GM12878 (cell line): ENCODE data around the gene ANTXR1. TPM values are rescaled to one million over a fixed set of nuclear protein-coding genes. Genes with fewer than 3 reads are reported as not detected.

Experiments
- ATAC-seq: fragments of 200-7000 bp; cut with Tn5 transposase; 3 replicates; pipeline ENCODE4 v1.9.1; 2020; ENCODE audit warnings: mild to moderate bottlenecking, moderate library complexity
- BruUV-seq: library from RNA; stranded (reverse); fragments of 400-500 nt; replicated peaks from 2 replicates; lab custom pipeline; 2021; lab: Mats Ljungman, UMichigan
- CTCF ChIA-PET: fragments of 300-600 bp; sonication (Branson Sonifier 250); formaldehyde crosslinking; extraction: SDS; loops from one replicate; lab custom pipeline; 2021; ENCODE audit warnings: inconsistent platforms; lab: Yijun Ruan, JAX
- POLR2A ChIA-PET: fragments of 350-600 bp; formaldehyde crosslinking; extraction: SDS; loops from one replicate; lab custom pipeline; 2021; ENCODE audit warnings: inconsistent platforms; lab: Charles Lee
- RAD21 ChIA-PET: fragments of 300-600 bp; sonication (Branson Sonifier 250); formaldehyde crosslinking; loops from one replicate; lab custom pipeline; 2023; ENCODE audit warnings: antibody characterized with exemption; ENCODE audit not compliant: unreplicated experiment; lab: Charles Lee
- SMC1A ChIA-PET: fragments of 300-600 bp; sonication (Branson Sonifier 250); formaldehyde crosslinking; loops from one replicate; lab custom pipeline; 2023; ENCODE audit not compliant: unreplicated experiment, uncharacterized antibody; lab: Charles Lee
- DNase-seq: peaks from one replicate; pipeline ENCODE4 v3.0.0-alpha.2; 2011; ENCODE audit warnings: low read depth, low spot score
- FAIRE-seq: peaks from 3 replicates; lab custom pipeline; 2011; peaks lifted over from hg19 to GRCh38; lab: Jason Lieb, UNC
- H2AFZ ChIP-seq: 2 replicates; pipeline ENCODE4 v1.6.0; 2011; ENCODE audit warnings: low read depth, low read length, control low read depth; ENCODE audit not compliant: control insufficient read depth
- H3K27ac ChIP-seq: 2 replicates; pipeline ENCODE4 v1.5.1; 2011; ENCODE audit warnings: control low read depth; ENCODE audit not compliant: control insufficient read depth, insufficient read depth
- H3K27me3 ChIP-seq, 2 experiments: replicated peaks in 1 of 2; 2 replicates each; pipeline versions ENCODE4 v1.6.0 to v1.6.1; 2011; ENCODE audit warnings: low read length in 1 of 2; ENCODE audit not compliant: control insufficient read depth in 2 of 2, insufficient read depth in 2 of 2
- H3K36me3 ChIP-seq, 2 experiments: 2 replicates each; pipeline ENCODE4 v1.5.1; 2011; ENCODE audit warnings: low read length in 1 of 2; ENCODE audit not compliant: control insufficient read depth in 2 of 2, insufficient read depth in 2 of 2
- H3K4me1 ChIP-seq: 2 replicates; pipeline ENCODE4 v1.6.1; 2011; ENCODE audit warnings: mild to moderate bottlenecking, low read length, moderate library complexity, mixed read lengths; ENCODE audit not compliant: control insufficient read depth, insufficient read depth
- H3K4me2 ChIP-seq: 2 replicates; pipeline ENCODE4 v1.6.0; 2011; ENCODE audit warnings: control low read depth; ENCODE audit not compliant: control insufficient read depth, insufficient read depth
- H3K4me3 ChIP-seq: fragments of 200-600 bp; sonication (generic); 2 replicates; pipeline ENCODE4 v1.5.1; 2016
- H3K79me2 ChIP-seq: 2 replicates; pipeline ENCODE4 v1.6.0; 2011; ENCODE audit warnings: low read length; ENCODE audit not compliant: control insufficient read depth, insufficient read depth
- H3K9ac ChIP-seq: 2 replicates; pipeline ENCODE4 v1.8.0; 2011; ENCODE audit warnings: low read length, control low read depth, mixed read lengths; ENCODE audit not compliant: control insufficient read depth, insufficient read depth
- H3K9me3 ChIP-seq: replicated peaks from 3 replicates; pipeline ENCODE4 v1.5.1; 2011; ENCODE audit warnings: mild to moderate bottlenecking, low read length; ENCODE audit not compliant: control insufficient read depth, insufficient read depth
- H4K20me1 ChIP-seq: 2 replicates; pipeline ENCODE4 v1.6.0; 2011; ENCODE audit not compliant: control insufficient read depth, insufficient read depth
- CBFB ChIP-seq: IDR thresholded peaks from 2 replicates; pipeline ENCODE4 v1.6.1; 2016; ENCODE audit warnings: antibody characterized with exemption, low read depth
- CREM ChIP-seq: IDR thresholded peaks from 2 replicates; pipeline ENCODE4 v1.6.1; 2014; ENCODE audit warnings: antibody characterized with exemption, low read depth
- DPF2 ChIP-seq: fragments of 450-650 bp; IDR thresholded peaks from 2 replicates; pipeline ENCODE4 v1.6.1; 2017; ENCODE audit warnings: mild to moderate bottlenecking
- HCFC1 ChIP-seq: fragments of 150-350 bp; IDR thresholded peaks from 2 replicates; pipeline ENCODE4 v1.6.1; 2014; ENCODE audit warnings: low read length
- IKZF1 ChIP-seq: fragments of 450-650 bp; conservative IDR thresholded peaks from 2 replicates; pipeline ENCODE4 v1.6.1; 2017; ENCODE audit warnings: antibody characterized with exemption, mild to moderate bottlenecking
- IKZF2 ChIP-seq, 2 experiments: fragments of 450-650 bp; IDR thresholded peaks; 2 replicates each; pipeline ENCODE4 v1.6.1; 2017; ENCODE audit warnings: mild to moderate bottlenecking in 2 of 2, moderate library complexity in 2 of 2
- KDM1A ChIP-seq: fragments of 200-600 bp; sonication (generic); IDR thresholded peaks from 2 replicates; pipeline ENCODE4 v1.6.1; 2016; ENCODE audit warnings: borderline replicate concordance
- MXI1 ChIP-seq: fragments of 150-350 bp; IDR thresholded peaks from 2 replicates; pipeline ENCODE4 v1.6.1; 2011; ENCODE audit warnings: low read depth, mild to moderate bottlenecking, inconsistent platforms, low read length, improper control_type of control experiment
- PML ChIP-seq: IDR thresholded peaks from 2 replicates; pipeline ENCODE4 v1.6.1; 2012; ENCODE audit warnings: low read length, inconsistent platforms
- POLR2A ChIP-seq: IDR thresholded peaks from 2 replicates; pipeline ENCODE4 v1.6.1; 2011; ENCODE audit warnings: low read depth, mild to moderate bottlenecking, low read length
- POU2F2 ChIP-seq: IDR thresholded peaks from 3 replicates; pipeline ENCODE4 v1.6.1; 2011; ENCODE audit warnings: low read depth, mild to moderate bottlenecking, low read length, borderline replicate concordance
- SIX5 ChIP-seq: IDR thresholded peaks from 2 replicates; pipeline ENCODE4 v1.6.1; 2011; ENCODE audit warnings: mild to moderate bottlenecking, low read depth, low read length, moderate library complexity; ENCODE audit not compliant: severe bottlenecking
- SMARCA5 ChIP-seq: fragments of 450-650 bp; IDR thresholded peaks from 2 replicates; pipeline ENCODE4 v1.6.1; 2017; ENCODE audit warnings: mild to moderate bottlenecking
- ZNF24 ChIP-seq: fragments of 450-650 bp; IDR thresholded peaks from 2 replicates; pipeline ENCODE4 v1.6.1; 2017; ENCODE audit warnings: antibody characterized with exemption, mild to moderate bottlenecking
- WGBS: methylation state at CpG from one replicate; pipeline ENCODE4 v1.1.6; 2016; ENCODE audit warnings: low lambda C conversion rate; ENCODE audit not compliant: insufficient replicate concordance, insufficient coverage; ENCODE audit errors: missing lambda C conversion rate; 5-methylcytosine and 5-hydroxymethylcytosine counted together
- in situ Hi-C: fragments of 300-500 bp; cut with MboI; formaldehyde crosslinking; loops from 9 replicates; pipeline ENCODE4 v1.14.3; 2018; ENCODE audit warnings: mixed read lengths
- intact Hi-C: fragments of 100-400 bp; cut with micrococcal nuclease; formaldehyde crosslinking; loops from one replicate; pipeline ENCODE4 v1.14.2; 2022; ENCODE audit not compliant: unreplicated experiment
- polyA plus RNA-seq, 11 experiments: library from polyadenylated mRNA; depleted of rRNA in 4 of 11; unstranded in 6 of 11; stranded (reverse) in 5 of 11; fragments of >200 nt; fragmentation: Nextera tagmentation in 4 of 11; fragmentation: Illumina TruSeq in 1 of 11; extraction: Ambion mirVana in 4 of 11; extraction: Trizol in 1 of 11; gene quantifications; 1 replicate in 1 of 11; 2 replicates in 10 of 11; pipeline versions ENCODE4 v1.2.1 to v1.2.3, GENCODE V29; 2011 to 2016; ENCODE audit warnings: inconsistent platforms in 2 of 11, missing spikeins in 2 of 11, low read depth in 1 of 11
- total RNA-seq, 4 experiments: library from RNA; depleted of rRNA in 3 of 4; stranded (reverse); fragments of >200 nt in 3 of 4; fragmentation: Illumina TruSeq in 1 of 4; extraction: Trizol in 1 of 4; gene quantifications; 2 replicates each; pipeline versions ENCODE4 v1.2.1 to v1.2.3, GENCODE V29; 2013 to 2021
- TF ChIP-seq, protein P1 (sequence below): IDR thresholded peaks from 2 replicates; pipeline ENCODE4 v1.6.1; 2012; ENCODE audit warnings: low read depth, low read length, improper control_type of control experiment
- TF ChIP-seq, protein P2 (sequence below): IDR thresholded peaks from 2 replicates; pipeline ENCODE4 v1.6.1; 2011; ENCODE audit warnings: low read depth, low read length, improper control_type of control experiment, borderline replicate concordance
- TF ChIP-seq, protein P3 (sequence below): fragments of 450-650 bp; IDR thresholded peaks from 2 replicates; pipeline ENCODE4 v1.6.1; 2016; ENCODE audit warnings: mild to moderate bottlenecking

ANTXR1 gene
- total and polyA plus RNA-seq, 10 of the 15 experiments (the other 5 are each of a cell fraction or from before 2014, with no cell fraction given), result 0.09 to 0.26 TPM; not detected in 8

DNA sequence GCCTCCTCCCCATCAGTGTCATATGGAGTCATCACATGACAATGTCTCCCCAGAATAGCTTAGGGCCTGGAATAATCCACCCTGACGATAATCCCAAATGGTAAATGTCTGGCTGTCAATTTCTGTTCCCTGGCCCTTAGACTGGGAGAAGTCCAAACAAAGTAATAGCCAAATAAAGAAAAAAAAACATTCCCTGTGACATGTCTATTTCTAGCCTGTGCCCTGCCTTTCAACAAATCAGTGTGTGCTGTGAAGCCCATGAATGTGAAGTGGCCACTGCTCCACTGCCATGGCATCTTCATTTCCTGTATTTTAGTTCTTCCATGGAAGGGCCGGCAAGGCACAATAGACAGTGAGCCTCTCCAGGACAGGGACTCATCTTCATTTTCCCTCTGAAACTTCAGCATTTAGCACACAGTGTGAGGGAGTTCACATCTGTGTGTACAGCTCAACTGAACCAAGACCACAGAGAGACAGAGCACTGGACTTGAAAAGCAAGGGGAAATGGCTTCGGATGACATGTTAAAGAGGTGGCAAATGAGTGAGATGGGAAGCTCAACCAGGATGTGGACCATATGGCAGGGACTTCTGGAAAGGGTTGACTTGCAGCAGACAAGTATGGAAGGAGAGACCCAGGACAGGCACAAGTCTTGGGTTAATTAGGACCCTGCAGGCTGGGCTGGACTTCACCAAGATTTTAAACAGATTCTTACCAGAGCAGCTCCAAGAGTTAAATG lies 140.0 kb downstream of the ANTXR1 start:
- H3K4me1 ChIP-seq, result no peaks in the 10 kb centered on the region
- H2AFZ ChIP-seq, result no peak overlapping the region
- H3K27me3 ChIP-seq, result peaks cover 0 to 4% of the 10 kb centered on the region in 2 experiments; a peak in 2 of 4 replicates
- H3K79me2 ChIP-seq, result no peaks in the 10 kb centered on the region
- no peak overlapping the region for H3K4me2 ChIP-seq
- no peak overlapping the region for H3K27ac ChIP-seq
- in situ Hi-C loops, result no loop called here
- no peak for ATAC-seq
- DNase-seq, result no peak
- no peak overlapping the region for H3K9ac ChIP-seq
- H3K4me3 ChIP-seq, result no peak overlapping the region
- ChIA-PET POLR2A (no interaction called here), SMC1A (no interaction called here), RAD21 (no interaction called here), CTCF (no interaction called here)
- TF ChIP-seq POLR2A, result no peak
- TF ChIP-seq, protein P1, sequence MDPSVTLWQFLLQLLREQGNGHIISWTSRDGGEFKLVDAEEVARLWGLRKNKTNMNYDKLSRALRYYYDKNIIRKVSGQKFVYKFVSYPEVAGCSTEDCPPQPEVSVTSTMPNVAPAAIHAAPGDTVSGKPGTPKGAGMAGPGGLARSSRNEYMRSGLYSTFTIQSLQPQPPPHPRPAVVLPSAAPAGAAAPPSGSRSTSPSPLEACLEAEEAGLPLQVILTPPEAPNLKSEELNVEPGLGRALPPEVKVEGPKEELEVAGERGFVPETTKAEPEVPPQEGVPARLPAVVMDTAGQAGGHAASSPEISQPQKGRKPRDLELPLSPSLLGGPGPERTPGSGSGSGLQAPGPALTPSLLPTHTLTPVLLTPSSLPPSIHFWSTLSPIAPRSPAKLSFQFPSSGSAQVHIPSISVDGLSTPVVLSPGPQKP, result no peak
- TF ChIP-seq, protein P2, sequence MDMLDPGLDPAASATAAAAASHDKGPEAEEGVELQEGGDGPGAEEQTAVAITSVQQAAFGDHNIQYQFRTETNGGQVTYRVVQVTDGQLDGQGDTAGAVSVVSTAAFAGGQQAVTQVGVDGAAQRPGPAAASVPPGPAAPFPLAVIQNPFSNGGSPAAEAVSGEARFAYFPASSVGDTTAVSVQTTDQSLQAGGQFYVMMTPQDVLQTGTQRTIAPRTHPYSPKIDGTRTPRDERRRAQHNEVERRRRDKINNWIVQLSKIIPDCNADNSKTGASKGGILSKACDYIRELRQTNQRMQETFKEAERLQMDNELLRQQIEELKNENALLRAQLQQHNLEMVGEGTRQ, result no peak
- no peaks in the 10 kb centered on the region for H3K36me3 ChIP-seq
- H4K20me1 ChIP-seq, result no peaks in the 10 kb centered on the region
- no peak for FAIRE-seq
- intact Hi-C loops, result no loop called here
- 26% methylated on average over 3 of the region's 3 CpGs for whole genome bisulfite sequencing
- no TSS peak for BruUV-seq
- no peaks in the 10 kb centered on the region for H3K9me3 ChIP-seq

DNA sequence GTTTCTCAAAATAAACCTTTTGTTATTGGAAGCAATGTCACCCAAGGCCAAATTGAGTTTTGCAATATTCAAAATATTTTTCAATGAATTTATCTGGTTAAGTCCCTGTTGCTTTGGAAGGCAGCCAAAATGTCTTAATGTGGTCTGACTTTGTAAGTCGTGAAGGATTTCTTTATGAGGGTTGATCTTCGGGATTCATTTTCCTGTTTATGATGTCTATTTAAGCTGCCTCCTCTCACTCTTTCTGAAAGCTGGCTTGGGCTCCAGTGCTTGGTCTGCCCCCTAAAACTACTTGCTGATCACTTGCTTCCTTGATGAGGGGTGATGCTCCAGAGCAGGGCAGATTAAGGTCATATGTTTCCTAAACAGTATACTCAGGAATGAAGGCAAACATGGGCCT lies 141.1 kb downstream of the ANTXR1 start:
- intact Hi-C loops, result no loop called here
- Histone ChIP-seq H3K4me1 (no peaks in the 10 kb centered on the region), H3K27me3 (peaks cover 0 to 2% of the 10 kb centered on the region in 2 experiments; a peak in 1 of 4 replicates), H3K79me2 (no peaks in the 10 kb centered on the region), H3K4me3 (no peak overlapping the region), H3K27ac (no peak overlapping the region), H2AFZ (no peak overlapping the region), H3K4me2 (no peak overlapping the region), H3K9ac (no peak overlapping the region), H3K9me3 (no peaks in the 10 kb centered on the region), H3K36me3 (no peaks in the 10 kb centered on the region), H4K20me1 (no peaks in the 10 kb centered on the region)
- CTCF ChIA-PET, result no interaction called here
- RAD21 ChIA-PET, result no interaction called here
- no peak for DNase-seq
- WGBS, result 45% methylated on average over 2 of the region's 2 CpGs
- no TSS peak for BruUV-seq
- ATAC-seq, result no peak
- in situ Hi-C loops, result no loop called here
- SMC1A ChIA-PET, result no interaction called here
- POLR2A ChIA-PET, result no interaction called here
- FAIRE-seq, result no peak
- TF ChIP-seq POU2F2, result no peak
- TF ChIP-seq PML, result no peak
- TF ChIP-seq HCFC1, result no peak
- TF ChIP-seq IKZF1, result no peak
- no peak for TF ChIP-seq DPF2
- TF ChIP-seq POLR2A, result no peak
- no peak for TF ChIP-seq IKZF2 (IDR thresholded peaks at IDR 0.05)
- TF ChIP-seq SIX5, result no peak
- TF ChIP-seq KDM1A, result no peak
- TF ChIP-seq, protein P3, sequence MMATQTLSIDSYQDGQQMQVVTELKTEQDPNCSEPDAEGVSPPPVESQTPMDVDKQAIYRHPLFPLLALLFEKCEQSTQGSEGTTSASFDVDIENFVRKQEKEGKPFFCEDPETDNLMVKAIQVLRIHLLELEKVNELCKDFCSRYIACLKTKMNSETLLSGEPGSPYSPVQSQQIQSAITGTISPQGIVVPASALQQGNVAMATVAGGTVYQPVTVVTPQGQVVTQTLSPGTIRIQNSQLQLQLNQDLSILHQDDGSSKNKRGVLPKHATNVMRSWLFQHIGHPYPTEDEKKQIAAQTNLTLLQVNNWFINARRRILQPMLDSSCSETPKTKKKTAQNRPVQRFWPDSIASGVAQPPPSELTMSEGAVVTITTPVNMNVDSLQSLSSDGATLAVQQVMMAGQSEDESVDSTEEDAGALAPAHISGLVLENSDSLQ, result no peak
- no peak for TF ChIP-seq ZNF24
- TF ChIP-seq CBFB, result no peak
- TF ChIP-seq SMARCA5, result no peak
- TF ChIP-seq MXI1, result no peak
- no peak for TF ChIP-seq CREM
